HS-5 (cell line): ENCODE data around the gene DIP2A.
"Not testable (repeated sequence)": the region's sequence is repeated elsewhere in the genome, so short reads cannot be mapped to it uniquely, and the experiment has no call there.

Experiments used
- DNase-seq: peaks from one replicate; pipeline ENCODE4 v3.0.0-alpha.2; 2012; ENCODE audit warnings: low read depth

Gene DIP2A

GRCh38 chr21:46555678-46556077 lies 97.0 kb downstream of the DIP2A start:
- no peak for DNase-seq

- no peak for DNase-seq
Measured at GRCh38 chr21:46556802-46557201, 98.1 kb downstream of the DIP2A start.

GRCh38 chr21:46557469-46557868 lies 98.8 kb downstream of the DIP2A start:
- DNase-seq, result no peak

- DNase-seq, result no peak
Measured at GRCh38 chr21:46557919-46558392, 99.3 kb downstream of the DIP2A start.

GRCh38 chr21:46559291-46559983 lies 100.7 kb downstream of the DIP2A start:
- DNase-seq, result no peak

GRCh38 chr21:46560568-46561444 lies 102.1 kb downstream of the DIP2A start:
- DNase-seq, result no peak

- no peak for DNase-seq
Measured at GRCh38 chr21:46561445-46562090, 102.9 kb downstream of the DIP2A start.

GRCh38 chr21:46562472-46562871 lies 103.8 kb downstream of the DIP2A start:
- DNase-seq, result no peak

- DNase-seq, result no peak
Measured at GRCh38 chr21:46562964-46563607, 104.4 kb downstream of the DIP2A start.

GRCh38 chr21:46564391-46564790 lies 105.7 kb downstream of the DIP2A start:
- no peak for DNase-seq

- DNase-seq, result no peak
Measured at GRCh38 chr21:46567348-46567747, 108.7 kb downstream of the DIP2A start.

- no peak for DNase-seq
Measured at GRCh38 chr21:46568562-46568961, 109.9 kb downstream of the DIP2A start.

- no peak for DNase-seq
Measured at GRCh38 chr21:46569081-46569480, 110.4 kb downstream of the DIP2A start.

GRCh38 chr21:46570119-46570518 lies 111.4 kb downstream of the DIP2A start:
- no peak for DNase-seq

- DNase-seq, result no peak
Measured at GRCh38 chr21:46570631-46571030, 111.9 kb downstream of the DIP2A start.

- DNase-seq, result no peak
Measured at GRCh38 chr21:46572850-46573249, 114.2 kb downstream of the DIP2A start.

- DNase-seq, result not testable (repeated sequence)
Measured at GRCh38 chr21:46577786-46578185, 119.1 kb downstream of the DIP2A start.

- not testable (repeated sequence) for DNase-seq
Measured at GRCh38 chr21:46579394-46579793, 120.7 kb downstream of the DIP2A start.

GRCh38 chr21:46581780-46582307 lies 123.2 kb downstream of the DIP2A start:
- DNase-seq, result no peak

- DNase-seq, result no peak
Measured at GRCh38 chr21:46585191-46585953, 126.7 kb downstream of the DIP2A start.

- no peak for DNase-seq
Measured at GRCh38 chr21:46594276-46594675, 135.6 kb downstream of the DIP2A start.
